CMK (cell line): ENCODE results near the gene NUP42.

Experiments used
- DNase-seq: peaks from one replicate; pipeline ENCODE4 v3.0.0-alpha.2; 2010; ENCODE audit warnings: low read depth

NUP42 gene

DNA sequence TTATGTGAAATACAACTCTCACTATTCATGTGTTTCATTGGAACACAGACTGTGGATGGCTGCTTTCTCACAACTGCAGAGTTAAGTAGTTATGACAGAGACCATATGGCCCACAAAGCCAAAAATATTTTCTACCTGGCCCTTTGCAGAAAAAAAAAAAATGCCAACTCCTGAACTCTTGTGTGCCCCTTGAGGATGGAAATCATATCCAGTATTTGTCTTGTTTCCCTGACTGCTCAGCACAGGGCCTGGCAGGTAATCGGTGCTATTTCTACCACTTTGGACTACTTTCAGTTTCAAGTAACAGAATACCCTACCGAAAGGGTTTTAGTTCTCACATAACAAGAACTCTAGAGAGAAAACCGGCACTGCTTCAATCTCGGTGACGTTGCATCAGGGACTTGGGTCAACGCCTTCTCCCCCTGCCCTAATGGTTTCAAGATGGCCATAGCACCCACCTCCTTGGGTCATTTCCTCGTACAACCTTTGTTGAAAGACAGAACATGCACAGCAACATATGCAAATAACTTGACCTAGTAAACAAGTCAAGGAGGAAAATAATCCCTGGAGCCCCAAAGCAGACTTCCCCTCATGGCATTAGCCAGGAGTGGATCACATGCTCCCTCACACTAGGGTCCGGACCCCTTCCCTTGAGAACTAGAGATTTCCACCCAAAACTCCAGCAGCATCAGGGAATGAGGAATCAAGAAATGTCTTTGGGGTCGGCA, 52.9 kb downstream of the NUP42 start:
- DNase-seq = no peak

DNA sequence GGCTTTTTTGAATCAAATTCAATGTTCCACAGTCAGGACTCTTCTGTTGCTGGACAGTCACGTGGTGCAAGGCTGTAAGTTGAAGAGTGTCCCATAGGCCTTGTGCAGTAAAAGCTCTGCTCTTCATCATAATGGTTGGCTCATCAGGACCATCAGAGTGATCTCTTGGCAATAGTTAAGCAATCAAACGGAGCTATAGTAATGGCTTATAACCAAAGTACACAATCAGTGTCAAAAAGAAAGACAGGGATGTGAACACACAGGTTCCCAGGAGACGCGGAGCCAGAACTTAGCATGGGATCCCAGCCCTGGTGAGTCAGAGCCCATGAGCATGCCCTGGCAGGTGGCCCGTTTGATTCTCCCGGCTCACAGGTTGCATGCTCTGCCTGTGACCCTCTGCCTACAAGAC, 54.0 kb downstream of the NUP42 start:
- no peak for DNase-seq

DNA sequence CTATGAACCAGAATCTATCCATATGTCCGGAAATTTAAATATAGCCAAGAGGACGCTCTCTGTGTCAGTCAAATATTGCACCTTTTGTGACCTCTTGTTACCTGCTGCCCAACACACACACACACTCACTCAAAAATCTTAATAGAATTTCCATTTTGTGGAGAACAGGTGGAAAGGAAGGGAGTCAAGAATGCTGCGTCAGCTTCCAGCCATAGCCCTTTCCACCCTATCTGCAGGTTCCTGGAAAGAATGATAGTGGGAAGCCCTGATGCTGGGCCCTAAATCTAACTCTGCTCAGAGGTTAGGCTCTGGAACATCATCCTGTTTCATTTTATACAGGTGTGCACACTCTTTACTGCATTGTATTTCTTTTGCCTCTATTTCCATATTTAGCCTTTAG, 55.2 kb downstream of the NUP42 start:
- no peak for DNase-seq

DNA sequence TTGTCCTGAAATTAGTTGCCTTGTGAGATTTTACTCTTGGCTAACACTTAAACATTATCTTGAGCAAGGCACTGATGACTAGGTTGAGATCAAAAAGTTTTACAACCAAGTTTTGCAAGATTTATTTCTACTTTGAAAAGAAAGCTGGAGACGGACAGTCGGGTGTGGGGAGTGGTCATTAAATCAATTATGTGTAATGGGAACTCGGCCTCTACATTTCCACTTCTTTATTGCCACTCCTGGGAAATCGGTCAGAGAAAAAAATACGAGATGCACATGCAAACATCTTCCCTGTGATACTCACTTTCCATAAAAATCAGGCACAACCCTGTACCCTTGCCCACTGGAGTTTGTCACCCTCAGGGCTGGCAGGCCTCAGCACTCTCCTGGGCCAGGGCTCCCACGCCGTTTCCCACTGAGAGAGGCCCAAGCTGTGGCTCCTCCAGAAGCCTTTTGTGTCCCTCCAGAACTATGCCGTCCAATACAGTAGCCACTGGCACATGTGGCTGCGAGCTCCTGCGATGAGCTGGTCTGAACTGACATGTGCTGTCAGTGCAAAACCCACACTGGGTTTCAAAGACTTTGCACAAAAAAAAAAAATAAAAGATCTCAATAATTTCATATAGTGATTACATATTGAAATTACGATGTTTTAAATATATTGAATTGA, 57.3 kb downstream of the NUP42 start:
- DNase-seq = no peak

DNA sequence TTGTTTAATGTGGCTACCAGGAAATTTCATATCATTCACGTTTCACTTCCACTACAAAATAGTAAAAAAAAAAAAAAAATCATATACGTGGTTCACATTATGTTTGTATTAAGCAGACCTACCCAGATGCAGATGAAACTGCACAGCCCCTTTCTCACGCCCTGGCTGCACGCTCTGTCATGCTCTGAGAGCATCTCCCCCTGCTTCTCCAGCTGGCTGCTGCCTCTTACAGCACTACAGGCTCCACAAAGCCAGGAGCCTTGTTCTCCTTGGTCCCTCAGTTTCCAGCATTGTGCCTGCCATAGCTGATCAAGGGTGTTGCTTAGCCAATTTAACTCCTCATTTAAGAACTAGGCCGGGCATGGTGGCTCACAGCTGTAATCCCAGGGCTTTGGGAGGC, 57.9 kb downstream of the NUP42 start:
- DNase-seq = no peak

DNA sequence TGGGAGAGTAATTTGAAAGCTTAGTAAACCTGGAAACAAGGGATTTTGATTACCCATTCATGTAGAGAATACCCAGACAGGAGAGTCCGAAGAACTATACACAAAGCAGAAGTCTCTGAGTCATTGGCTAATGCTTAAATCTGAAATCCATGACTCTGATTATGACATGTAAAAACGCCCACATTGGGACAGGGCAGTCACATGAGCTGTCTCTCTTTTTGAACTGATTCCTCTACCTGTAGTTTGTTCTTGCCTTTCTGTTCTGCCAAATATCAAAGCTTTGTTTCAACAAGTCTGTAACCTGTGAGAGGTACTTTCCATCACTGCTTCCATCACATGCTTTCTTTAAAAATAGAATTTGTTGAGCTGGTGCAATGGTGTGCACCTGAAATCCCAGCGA, 60.5 kb downstream of the NUP42 start:
- DNase-seq = no peak

DNA sequence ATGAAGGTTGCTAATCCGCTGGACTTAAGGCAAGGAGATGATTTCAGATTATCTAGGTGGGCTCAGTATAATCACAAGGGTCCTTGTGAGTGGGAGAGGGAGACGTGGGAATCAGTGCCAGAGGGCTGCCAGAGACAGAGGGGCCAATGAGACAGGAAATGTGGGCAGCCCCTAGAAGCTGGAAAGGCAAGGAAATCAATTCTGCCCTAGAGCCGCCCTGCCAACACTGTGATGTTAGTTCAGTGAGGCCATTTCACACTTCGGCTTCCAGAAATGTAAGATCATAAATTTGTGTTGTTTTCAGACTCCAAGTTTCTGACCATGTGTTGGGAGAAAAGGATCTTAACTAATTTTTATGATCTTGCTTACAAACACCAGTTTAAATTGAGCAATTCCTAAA, 61.1 kb downstream of the NUP42 start:
- DNase-seq = no peak

DNA sequence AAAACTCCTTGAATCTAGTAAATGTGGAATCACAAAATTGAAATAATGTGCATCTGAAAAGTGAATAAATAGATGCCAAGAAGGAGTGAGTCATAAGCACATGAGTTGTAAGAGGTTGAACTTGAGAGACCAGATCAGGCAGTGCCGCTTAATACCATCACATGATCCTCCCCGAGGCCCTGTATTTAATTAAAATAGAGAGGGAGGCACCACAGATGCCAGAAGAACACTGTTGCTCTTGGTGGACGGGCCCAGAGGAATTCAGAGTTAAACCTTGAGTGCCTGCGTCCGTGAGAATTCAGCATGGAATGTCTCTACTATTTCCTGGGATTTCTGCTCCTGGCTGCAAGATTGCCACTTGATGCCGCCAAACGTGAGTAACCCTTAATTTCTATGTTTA, 64.7 kb downstream of the NUP42 start, which contains the start of gene GPNMB:
Gene GPNMB, plus strand, starts transcription at position 221 of the 400 bp plus-strand sequence. Its CDS starts 83 bp downstream, at position 304.
- DNase-seq = no peak

DNA sequence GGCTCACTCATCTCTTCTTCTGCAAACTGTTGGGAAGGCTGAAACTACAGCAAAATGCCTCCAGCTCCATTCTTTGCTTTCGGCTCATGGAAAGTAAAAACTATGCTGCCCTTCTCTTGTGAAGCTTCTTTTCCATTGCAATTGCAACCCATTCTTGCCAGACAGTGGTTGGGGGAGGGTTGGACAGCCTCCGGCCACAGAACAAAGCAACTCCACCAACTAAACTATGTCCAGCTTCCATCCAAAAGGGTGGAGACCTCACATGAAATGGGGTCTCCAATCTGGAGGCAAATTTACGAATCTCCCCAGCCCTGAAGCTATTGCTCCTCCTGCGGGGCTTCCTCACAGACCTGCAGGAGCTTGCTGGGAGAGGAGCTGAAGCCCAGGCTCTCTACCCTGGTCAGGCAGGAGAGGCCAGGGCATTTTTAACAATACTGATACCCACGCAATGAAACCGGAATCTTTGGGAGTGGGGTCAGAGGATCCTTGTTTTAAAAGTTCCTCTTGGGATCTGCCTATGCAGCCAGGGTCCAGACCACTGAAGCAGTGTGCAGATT, 65.3 kb downstream of the NUP42 start:
- no peak for DNase-seq

DNA sequence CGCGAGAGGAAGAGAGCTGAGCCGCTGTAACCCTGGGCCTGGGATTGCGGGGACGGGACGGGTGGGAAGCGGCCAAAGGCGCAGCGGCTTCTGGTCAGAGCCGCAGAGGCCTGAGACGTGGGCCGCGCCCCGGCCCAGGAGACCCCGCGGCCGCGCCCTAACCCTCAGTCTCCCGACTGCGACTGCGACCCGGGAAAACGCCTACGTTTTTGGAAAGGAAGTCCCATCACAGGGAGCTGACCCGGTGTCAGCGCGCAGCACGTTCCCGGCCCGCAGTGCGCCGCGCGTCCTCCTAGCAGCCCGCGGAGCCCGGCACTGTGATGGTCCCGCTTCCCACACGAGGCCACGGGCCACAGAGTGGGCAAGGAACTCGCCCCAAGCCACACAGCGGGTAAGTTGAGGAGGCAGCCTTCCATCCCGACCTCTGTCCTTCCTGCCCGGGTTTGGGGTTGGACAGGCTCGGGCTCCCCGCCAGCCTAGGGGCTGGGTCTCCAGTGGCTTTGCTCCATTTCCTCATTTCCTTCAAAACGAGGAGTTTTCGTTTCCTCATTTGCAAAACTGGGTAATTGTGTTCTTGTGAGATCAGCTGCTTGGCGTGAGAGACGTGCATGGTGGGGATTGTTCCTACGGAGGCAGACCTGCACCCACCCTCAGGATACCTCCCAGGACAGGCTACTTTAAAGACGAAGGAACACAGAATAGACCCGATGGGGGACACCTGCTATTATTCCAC, 65.9 kb downstream of the NUP42 start:
- no peak for DNase-seq

DNA sequence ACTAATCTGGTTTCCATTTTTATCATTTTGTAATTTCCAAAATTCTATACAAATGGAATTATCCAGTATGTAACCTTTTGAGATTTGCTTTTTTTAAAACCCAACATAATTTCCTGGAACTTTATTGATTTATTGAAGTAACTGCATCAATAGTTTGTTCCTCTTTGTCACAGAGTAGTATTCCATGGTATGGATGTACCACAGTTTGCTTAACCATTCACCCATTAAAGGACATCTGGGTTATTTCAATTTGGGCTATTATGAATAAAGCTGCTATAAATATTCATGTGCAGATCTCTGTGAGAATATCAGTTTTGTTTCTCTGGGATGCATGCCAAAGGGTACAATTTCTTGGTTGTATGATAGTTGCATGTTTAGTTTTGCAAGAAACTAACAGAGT, 67.6 kb downstream of the NUP42 start:
- DNase-seq = no peak
